Right renal pelvis (tissue), 4 donors: Measurements from ENCODE around the gene TEAD3. TPM values are rescaled to one million over a fixed set of nuclear protein-coding genes. Genes with fewer than 3 reads are reported as not detected.

Source experiments
- DNase-seq, 4 donors: peaks; one replicate each; pipeline ENCODE4 v3.0.0-alpha.2; 2013; ENCODE audit warnings: low read depth in 4 of 4, low spot score in 3 of 4, missing footprints in 1 of 4
- polyA plus RNA-seq, 4 donors: library from polyadenylated mRNA; unstranded; fragments of 120-200 nt; gene quantifications; one replicate each; pipeline ENCODE4 v1.2.1, GENCODE V29; 2013; ENCODE audit not compliant: insufficient read length in 4 of 4

The TEAD3 gene
- polyA plus RNA-seq, 4 donors = 42.6 to 53.0 (median 47.7) TPM

GRCh38 chr6:35514587-35514986, 17.7 kb upstream of the TEAD3 start:
- DNase-seq = no peak

GRCh38 chr6:35512740-35513139, 15.9 kb upstream of the TEAD3 start, which contains the start of gene TULP1:
Gene TULP1 (minus strand): TSS chr6:35512896. CDS start chr6:35512858, 38 bp downstream.
- DNase-seq = no peak

DNA sequence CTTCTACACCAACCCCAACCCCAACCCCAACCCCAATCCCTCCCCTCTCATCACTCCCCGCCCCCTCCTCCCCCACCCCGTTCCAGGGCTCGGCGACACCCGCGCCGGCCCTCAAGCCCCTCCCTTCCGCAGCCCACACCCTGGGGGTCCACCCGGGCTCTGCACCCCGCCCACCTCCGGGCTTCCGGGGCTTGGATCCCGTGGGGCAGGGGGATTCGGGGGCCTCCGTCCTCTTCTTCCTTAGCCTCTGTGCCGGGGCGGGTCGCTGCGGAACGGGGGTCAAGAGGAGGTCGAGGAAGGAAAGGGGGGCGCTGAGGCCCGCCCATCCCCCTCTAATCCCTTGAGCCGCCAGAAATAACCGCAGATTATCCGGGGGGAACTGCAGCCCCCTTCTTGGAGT, 15.1 kb upstream of the TEAD3 start:
- DNase-seq = no peak

DNA sequence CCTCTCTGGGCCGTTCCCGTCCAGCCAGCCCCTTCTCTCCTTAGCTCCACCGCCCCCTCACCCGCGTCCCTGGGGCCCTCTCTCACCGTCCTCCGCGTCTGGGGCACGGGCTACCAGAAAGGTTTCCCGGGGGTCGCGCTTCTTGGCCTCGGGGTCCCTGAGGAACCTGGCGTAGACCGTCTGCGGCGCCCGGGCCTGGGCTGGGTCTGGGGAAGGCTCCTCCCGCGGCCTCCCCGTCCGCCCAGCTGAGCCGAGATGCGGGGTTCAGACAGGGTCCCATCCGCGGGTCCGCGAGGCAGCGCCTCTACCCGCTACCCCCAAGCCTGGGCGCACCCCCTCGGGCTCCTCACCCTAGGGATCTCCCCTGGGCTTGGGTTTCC, 14.7 kb upstream of the TEAD3 start:
- no peak for DNase-seq

DNA sequence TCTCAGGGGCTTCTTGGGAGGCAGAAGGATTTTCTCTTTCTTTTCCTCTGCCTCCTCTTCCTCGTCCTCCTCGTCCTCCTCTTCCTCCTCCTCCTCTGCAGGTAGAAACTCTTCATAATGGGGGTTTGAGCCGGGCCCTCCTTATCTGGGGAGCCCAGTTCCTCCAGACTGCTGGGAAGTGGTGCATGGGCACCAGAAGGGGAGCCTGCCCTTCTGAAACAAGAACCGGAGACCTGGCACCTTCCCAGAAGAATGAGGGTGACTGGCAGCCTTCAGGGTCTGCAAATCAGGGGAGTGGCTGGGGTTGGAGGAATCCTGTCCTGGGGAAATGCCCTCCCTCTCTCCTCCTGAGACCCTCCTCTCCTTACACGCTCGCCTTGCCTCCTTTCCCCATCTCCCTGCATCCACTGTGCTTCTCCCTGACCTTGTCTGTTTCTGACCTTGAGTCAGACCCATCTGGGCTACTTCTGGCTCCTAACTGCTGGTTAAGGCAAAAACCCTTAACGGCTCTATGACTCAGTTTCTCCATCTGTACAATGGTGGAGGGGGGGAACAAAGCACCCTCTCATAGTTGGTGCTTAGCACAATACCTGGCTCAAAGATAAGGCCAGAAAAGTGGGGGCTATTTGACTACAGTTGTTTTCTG, 14.2 kb upstream of the TEAD3 start:
- no peak for DNase-seq

GRCh38 chr6:35508542-35508941, 11.7 kb upstream of the TEAD3 start:
- DNase-seq = no peak

- no peak for DNase-seq
Measured at GRCh38 chr6:35508027-35508426, 11.1 kb upstream of the TEAD3 start.

DNA sequence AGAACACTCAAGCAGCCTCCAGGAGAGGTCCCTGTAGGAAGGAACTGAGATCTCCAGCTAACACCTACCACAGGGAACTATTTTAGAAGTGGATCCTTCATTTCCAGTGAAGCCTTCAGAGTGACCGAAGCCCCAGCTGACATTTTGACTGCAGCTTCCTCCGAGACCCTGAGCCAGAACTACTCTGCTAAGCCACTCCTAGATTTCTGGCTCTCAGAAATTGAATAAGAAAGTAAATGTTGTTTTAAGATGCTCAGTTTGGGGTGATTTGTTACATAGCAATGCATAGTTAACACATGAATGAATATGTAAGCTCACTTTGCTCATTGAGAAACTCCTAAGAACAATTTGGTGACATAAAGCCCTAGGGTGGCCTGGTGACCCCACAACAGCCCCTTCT, 10.3 kb upstream of the TEAD3 start:
- no peak for DNase-seq

DNA sequence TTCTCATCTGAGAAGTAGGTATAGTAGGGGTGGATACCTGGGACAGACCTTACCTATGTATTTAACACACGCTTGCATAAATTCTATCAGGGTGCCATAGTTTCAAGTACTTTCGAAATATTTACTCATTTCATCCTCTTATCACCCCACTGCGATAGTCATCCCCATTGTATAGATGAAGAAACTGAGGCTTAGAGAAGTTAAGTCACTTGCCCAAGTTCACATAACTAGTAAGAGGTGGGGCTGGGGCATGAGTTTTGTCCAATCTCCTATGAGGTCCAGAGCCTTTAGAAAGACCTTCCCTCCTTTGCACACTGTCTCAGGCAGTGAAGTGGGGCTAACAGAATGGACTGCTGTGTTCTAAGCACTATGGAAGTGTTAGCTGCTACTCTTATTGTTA, 9.7 kb upstream of the TEAD3 start:
- no peak for DNase-seq

GRCh38 chr6:35505999-35506412, 9.1 kb upstream of the TEAD3 start:
- DNase-seq = no peak

GRCh38 chr6:35503534-35503933, 6.7 kb upstream of the TEAD3 start:
- no peak for DNase-seq

DNA sequence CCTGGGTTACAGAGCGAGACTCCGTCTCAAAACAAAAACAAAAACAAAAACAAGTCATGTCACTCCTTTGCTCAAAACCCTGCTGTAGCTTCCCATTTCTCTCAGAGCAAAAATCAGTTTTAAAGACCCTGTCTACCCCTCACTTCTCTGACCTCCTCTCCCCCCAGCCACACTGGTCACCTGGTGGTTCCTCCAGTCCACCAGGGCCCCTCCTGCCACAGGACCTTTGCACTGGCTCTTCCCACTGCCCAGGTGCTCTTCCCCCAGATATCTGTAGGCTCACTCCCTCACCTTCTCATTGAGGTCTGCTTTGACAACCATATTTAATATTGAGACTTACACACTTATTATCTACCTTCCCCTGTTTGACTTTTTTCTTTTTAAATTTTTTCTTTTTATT, 4.9 kb upstream of the TEAD3 start:
- no peak for DNase-seq

DNA sequence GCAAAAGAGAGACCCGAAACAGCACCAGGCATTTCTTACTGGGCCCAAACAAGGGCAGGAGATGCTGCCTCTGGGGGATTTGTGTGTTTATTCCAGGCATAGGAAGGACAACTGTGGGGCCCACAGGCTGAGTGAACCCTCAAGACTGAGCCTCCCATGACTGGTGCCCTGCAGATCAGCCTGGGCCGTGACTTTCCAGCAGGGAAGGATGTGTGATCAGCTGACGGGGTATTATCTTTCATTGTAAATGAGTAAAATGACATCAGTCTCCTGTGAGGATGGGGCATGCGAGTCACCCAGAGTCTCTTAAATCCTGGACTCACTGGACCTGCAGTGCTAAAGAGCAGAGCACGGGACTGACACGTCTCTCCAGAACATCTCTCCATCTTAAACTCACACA, 3.9 kb upstream of the TEAD3 start:
- no peak for DNase-seq

GRCh38 chr6:35499372-35499771, 2.5 kb upstream of the TEAD3 start:
- DNase-seq = no peak

- DNase-seq = no peak
Measured at GRCh38 chr6:35498422-35499067, 1.7 kb upstream of the TEAD3 start.

GRCh38 chr6:35497571-35498421, 917 bp upstream of the TEAD3 start:
- DNase-seq = peak in 1 of 4 donors; percentile 66

DNA sequence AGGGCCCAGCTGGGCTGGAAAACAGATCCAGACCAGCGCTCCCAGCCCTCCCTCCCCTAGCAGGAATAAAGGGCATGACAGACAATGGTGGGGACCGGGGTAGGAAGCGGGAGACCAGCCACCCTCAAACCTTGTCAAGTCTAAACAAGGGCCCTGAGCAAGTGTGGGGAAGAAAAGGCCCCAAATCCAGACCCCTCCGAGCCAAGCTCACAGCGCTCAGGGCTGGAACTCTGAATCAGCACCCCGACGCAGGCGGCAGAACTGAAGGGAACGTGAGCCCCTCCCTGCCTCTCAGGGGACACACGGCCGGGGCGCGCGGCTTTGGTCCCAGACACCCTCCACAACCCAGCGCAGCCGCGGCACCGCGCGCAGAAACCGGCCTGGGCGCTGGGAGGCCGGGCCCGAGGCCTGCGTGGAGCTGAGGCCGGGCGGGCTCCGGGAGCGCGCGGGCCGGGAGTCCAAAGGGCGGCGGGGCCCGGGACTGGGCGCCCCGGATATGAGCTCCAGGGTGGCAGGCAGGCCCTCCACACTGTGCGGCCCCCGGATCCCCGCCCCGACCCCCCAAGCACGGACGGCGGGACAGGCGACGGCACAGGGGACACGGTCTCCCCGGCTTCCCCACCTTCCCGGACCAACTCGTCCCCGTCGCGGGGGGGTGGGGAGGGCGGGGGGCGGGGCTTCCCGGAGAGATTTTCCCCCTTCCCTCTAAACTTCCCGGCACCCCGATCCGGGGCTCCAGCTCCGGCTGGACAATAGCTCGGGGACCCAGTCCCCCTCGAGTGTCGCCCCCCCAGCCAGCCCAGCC, 641 bp downstream of the TEAD3 start:
- no peak for DNase-seq

DNA sequence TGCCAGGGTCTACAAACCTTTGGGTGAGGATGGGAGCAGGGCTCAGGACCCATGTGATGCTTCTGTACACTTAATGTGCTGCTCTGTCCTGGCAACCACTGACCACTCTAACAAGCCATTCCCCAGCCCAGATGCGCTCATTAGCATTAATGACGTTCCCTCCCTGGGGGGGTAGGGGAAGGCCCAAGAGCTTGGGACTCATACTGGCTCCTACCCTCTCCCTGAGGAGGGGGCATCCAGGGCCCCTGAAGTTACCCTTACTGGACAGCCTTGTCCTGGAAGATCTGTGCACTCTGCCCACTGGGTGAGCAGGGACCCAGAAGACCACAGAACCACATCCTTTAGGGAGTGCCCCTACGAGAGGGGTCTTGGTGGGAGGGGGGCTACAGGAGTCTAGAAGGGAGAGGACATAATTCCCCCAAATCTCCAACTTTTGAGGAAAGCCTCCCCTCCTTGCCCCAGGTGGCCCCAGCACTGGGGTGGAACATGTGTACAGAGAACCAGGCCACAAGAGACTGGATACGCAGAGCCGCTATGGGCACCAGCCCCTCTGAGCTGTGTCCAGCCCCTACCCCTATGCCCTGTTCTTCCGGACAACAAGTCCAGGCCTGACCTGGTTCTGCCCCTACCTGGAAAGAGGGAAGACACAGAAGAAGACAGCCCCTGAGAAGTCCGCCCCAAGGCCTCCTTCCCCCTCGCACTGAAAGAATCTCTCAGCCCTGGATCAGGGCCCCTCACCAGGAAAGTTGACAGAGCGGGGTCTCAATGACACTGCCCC, 1.4 kb downstream of the TEAD3 start:
- no peak for DNase-seq

DNA sequence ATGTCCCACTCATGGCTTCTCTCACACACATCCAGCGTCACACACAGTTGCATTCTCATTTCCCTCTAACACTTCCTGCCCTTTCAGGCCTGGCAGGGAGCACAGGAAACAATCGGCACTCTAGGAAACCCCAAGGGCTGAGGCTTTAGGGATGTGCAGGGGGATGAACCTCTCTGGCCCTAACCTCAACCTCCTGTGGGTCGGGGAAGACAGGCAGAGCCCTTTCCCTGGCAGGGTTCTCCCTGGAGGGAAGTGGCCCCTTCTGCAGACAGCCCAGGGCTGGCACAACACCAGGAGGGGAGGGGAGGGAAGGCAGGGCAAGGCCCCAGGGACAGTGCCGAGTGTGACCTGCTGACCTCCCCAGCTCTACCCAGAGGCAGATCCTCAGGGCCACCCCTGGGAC, 2.7 kb downstream of the TEAD3 start:
- DNase-seq = no peak
